Activated CD8-positive, alpha-beta memory T cell treated with anti-CD3 and anti-CD28 coated beads for 4 hours (primary cell): Measurements from ENCODE around the gene PRKN.

Experiments used
- DNase-seq, 2 donors: peaks; one replicate each; pipeline ENCODE4 v3.0.0-alpha.2; 2020; ENCODE audit warnings: low read depth in 2 of 2

The PRKN gene

GRCh38 chr6:161383951-161384350, 1343.6 kb downstream of the PRKN start:
- no peak for DNase-seq

- DNase-seq, result no peak
These were observed 1347.6 kb downstream of the PRKN start for GRCh38 chr6:161379834-161380582.

- no peak for DNase-seq
These were observed 1349.5 kb downstream of the PRKN start for GRCh38 chr6:161378115-161378514.

- DNase-seq, result no peak
These were observed 1350.5 kb downstream of the PRKN start for GRCh38 chr6:161377116-161377515.

GRCh38 chr6:161376367-161376766, 1351.2 kb downstream of the PRKN start:
- no peak for DNase-seq

- DNase-seq, result no peak
These were observed 1352.3 kb downstream of the PRKN start for GRCh38 chr6:161374971-161375873.

GRCh38 chr6:161373905-161374451, 1353.6 kb downstream of the PRKN start:
- DNase-seq, result peak; percentile 7 to 30

- DNase-seq, result no peak
These were observed 1355.2 kb downstream of the PRKN start for GRCh38 chr6:161372422-161372793.

GRCh38 chr6:161370880-161371279, 1356.7 kb downstream of the PRKN start:
- peak; percentile 19 to 36 for DNase-seq

- no peak for DNase-seq
These were observed 1358.2 kb downstream of the PRKN start for GRCh38 chr6:161369339-161369738.

GRCh38 chr6:161368514-161368913, 1359.1 kb downstream of the PRKN start:
- no peak for DNase-seq

GRCh38 chr6:161367472-161367871, 1360.1 kb downstream of the PRKN start:
- no peak for DNase-seq

GRCh38 chr6:161366301-161366923, 1361.2 kb downstream of the PRKN start:
- DNase-seq, result no peak

GRCh38 chr6:161365633-161366032, 1361.9 kb downstream of the PRKN start:
- no peak for DNase-seq

- no peak for DNase-seq
These were observed 1364.3 kb downstream of the PRKN start for GRCh38 chr6:161363286-161363685.

GRCh38 chr6:161362266-161362665, 1365.3 kb downstream of the PRKN start:
- DNase-seq, result no peak

GRCh38 chr6:161361529-161361928, 1366.0 kb downstream of the PRKN start:
- no peak for DNase-seq

GRCh38 chr6:161360520-161360919, 1367.0 kb downstream of the PRKN start:
- DNase-seq, result no peak

GRCh38 chr6:161359618-161359945, 1368.0 kb downstream of the PRKN start:
- no peak for DNase-seq

GRCh38 chr6:161356167-161356854, 1371.3 kb downstream of the PRKN start:
- no peak for DNase-seq

GRCh38 chr6:161355696-161356095, 1371.9 kb downstream of the PRKN start:
- DNase-seq, result no peak

GRCh38 chr6:161354956-161355355, 1372.6 kb downstream of the PRKN start:
- DNase-seq, result no peak
